NCI-H2227 treated with DMSO at 0.1 percent for 48 hours (cell line): ENCODE data around the gene ADAMTS8.

Experiments
- DNase-seq: peaks from one replicate; lab custom pipeline; 2025; lab: John Stamatoyannopoulos, UW

ADAMTS8 gene

GRCh38 chr11:130428316-130429119 is at the start of gene ADAMTS8:
Gene ADAMTS8, minus strand, starts transcription at chr11:130428609. Its CDS starts 323 bp downstream, at chr11:130428286.
- DNase-seq: no peak

- no peak for DNase-seq
Observed at GRCh38 chr11:130477586-130478203, 49.3 kb upstream of the ADAMTS8 start.

- DNase-seq: no peak
Observed at GRCh38 chr11:130476922-130477491, 48.6 kb upstream of the ADAMTS8 start.

DNA sequence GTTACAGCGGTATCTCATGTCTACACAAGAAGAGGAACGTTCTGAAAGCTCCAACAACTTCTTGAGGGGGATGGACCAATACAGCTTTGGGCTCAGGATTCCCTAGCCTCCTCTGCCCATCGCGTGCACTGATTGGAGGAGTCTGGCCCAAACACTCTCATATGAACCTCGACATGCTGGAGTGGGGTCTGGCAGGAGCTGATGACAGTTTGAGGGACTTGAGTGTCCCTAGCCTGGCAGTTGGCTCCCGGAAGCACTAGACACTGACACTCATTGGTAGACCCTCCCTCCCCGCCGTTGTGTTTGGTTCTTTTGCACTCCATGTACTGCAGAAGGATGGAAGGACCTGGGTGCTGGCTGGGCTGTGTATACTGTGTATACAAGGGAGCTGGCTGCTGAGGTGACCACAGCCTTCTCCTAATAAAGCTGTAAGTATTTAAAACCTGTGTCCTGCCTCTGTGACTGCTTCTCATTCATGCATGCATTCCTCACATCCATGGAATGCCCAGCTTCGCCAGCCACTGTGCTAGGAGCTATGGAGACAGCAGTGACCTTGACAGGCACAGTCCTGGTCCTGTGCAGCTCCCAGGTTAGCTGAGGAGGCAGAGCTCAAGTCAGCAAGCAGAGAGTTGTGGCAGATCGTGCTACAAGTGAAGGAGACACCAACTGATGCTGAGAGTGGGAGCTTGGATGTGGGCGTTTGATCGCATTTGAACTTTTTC is 48.0 kb upstream of the ADAMTS8 start:
- no peak for DNase-seq

- DNase-seq: no peak
Observed at GRCh38 chr11:130475426-130476053, 47.1 kb upstream of the ADAMTS8 start.

DNA sequence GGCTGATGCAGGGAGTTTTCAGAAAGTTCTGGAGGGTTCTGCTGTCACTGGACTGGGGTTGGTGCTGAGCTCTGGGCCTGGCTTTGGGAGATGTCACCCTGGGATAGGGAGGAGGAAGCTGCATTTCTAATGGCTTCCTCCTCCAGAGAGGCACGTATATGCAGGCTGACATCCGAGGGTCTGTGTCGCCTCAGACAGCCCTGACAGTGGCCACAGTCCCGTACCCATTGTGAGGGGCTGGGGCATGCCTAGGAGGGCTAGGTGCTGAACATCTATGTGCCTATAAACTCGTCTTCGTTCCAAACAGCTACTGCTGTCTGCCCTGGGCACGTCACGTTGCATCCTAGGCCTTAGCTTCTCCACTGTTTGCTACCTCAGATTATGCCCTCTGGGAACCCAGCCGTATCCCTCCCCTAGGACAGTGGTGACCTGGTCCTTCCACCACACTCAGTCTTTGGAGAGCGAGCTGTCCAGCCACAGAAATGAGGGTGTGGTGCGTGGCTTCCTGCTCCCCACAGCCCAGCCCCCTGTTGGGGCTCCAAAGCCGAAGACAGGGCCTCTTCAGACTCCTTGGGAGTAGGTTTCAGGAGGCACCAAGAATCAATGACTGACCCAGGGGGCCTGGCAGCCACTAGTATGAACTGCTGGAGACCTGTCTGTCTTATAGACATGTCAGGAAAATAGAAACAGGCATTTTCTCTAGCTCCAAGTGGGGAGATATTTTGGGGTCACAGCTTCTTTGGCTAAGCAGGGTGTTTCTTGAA is 46.4 kb upstream of the ADAMTS8 start:
- DNase-seq: no peak

DNA sequence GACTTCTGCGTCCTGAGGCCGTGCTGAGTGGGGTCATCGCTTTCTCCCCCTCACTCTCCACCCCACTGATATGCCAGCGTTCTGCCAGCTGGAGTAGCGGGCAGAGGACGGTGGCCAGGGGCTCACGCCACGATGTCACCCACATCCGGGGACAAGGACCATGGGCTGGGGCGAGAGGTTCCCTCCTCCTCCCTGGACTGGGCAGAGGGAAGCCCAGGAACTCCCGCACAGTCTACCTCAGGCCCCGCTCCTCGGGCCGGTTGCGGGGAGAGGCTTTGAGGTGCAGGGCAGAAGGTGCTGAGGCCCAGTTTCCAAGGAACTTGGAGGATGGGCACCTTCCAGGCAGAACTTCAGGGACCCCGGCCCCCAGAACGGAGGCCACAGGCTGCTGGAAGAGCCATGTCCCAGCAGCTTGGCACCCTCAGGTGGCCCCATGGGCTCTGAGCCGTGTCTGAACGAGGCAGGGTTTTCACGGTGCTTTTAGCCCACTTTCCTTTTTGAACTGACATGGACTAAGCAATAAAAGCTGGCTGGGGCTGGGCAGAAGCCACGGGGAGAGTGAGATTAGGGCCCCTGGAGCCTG is 45.5 kb upstream of the ADAMTS8 start:
- no peak for DNase-seq

DNA sequence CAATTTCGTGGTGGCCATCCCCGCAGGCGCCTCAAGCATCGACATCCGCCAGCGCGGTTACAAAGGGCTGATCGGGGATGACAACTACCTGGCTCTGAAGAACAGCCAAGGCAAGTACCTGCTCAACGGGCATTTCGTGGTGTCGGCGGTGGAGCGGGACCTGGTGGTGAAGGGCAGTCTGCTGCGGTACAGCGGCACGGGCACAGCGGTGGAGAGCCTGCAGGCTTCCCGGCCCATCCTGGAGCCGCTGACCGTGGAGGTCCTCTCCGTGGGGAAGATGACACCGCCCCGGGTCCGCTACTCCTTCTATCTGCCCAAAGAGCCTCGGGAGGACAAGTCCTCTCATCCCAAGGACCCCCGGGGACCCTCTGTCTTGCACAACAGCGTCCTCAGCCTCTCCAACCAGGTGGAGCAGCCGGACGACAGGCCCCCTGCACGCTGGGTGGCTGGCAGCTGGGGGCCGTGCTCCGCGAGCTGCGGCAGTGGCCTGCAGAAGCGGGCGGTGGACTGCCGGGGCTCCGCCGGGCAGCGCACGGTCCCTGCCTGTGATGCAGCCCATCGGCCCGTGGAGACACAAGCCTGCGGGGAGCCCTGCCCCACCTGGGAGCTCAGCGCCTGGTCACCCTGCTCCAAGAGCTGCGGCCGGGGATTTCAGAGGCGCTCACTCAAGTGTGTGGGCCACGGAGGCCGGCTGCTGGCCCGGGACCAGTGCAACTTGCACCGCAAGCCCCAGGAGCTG is 44.8 kb upstream of the ADAMTS8 start:
- DNase-seq: no peak

- no peak for DNase-seq
Observed at GRCh38 chr11:130472434-130472961, 44.1 kb upstream of the ADAMTS8 start.

DNA sequence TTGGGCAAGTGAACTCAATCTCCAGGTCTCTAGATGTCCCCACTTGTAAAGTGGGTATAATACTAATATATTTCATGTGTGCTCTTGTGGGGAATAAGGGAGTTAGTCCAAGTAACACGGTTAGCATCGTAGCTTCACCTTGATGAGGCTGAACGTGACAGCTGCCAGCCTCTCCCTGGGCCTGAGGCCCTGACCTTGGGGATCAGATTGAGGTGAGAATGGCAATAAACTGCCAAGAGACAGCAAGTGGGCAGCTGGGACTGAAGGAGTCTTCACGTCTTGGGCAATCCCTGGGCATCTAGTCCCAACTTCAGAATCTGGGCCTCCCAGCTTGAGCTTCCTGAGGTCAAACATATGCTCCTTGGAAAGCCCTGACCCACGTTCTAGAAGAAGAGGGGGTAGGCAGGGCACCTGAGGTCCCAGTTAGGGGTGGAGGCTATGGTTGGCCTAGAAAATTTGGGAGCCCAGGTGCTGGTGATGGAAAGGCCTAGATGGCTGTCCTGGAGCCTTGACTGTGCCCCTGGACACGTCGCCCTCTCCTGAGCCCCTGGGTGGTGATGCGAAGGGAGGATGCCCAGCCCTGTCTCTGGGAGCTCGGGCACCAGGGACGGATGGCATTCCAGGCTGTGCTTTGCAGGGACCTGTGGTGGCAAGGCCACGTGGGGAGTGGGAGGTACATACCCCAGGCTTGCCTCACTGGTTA is 43.5 kb upstream of the ADAMTS8 start:
- DNase-seq: no peak

- no peak for DNase-seq
Observed at GRCh38 chr11:130470832-130471706, 42.7 kb upstream of the ADAMTS8 start.

GRCh38 chr11:130469181-130469580 is 40.8 kb upstream of the ADAMTS8 start:
- no peak for DNase-seq

- DNase-seq: no peak
Observed at GRCh38 chr11:130467116-130467900, 38.9 kb upstream of the ADAMTS8 start.

GRCh38 chr11:130465263-130465662 is 36.9 kb upstream of the ADAMTS8 start:
- no peak for DNase-seq

DNA sequence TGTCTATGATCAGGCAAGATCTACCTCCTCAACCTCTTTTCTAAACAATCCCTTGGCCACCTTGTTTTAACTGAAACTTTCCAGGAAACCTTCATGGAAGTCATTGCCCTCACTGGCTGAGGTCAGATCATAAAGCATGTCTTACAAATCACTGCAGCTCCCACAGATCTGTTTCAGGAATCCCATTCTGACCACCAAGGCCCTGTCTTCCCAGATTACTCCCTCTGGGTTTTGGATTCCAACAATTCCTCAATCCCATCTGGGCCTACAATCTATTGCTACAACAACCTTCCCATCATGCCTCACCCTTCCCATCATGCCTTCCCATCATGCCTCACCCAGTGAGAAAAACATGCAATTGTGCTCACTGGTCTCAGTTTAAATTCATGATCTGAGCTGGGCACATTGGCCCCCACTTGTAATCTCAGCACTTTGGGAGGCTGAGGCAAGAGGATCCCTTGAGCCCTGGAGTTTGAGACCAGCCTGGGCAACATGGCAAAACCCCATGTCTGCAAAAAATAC is 35.9 kb upstream of the ADAMTS8 start:
- no peak for DNase-seq

DNA sequence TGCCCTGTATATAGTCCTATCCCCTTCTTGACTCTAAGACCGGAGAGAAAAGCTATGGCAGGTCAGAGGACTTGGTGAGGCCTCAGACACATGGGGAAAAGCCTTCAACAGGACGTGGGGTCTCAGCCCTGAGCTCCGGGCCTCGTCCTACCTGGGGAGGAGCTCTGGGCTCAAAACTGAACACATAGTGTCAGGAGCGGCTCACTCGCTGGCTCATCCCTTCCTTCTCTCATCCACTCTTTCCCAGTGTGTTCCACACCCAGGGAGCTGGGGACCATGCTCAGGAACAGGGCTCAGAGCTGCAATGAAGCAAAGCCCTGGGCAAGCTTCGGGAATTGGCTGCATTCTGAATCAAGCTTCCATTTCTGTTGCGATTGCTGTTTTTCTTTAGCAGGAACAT is 34.5 kb upstream of the ADAMTS8 start:
- no peak for DNase-seq
